Mesendoderm (in vitro differentiated cells): ENCODE results near the gene RFX2.
"Not testable (repeated sequence)": the region's sequence is repeated elsewhere in the genome, so short reads cannot be mapped to it uniquely, and the experiment has no call there.

Experiments used
- DNase-seq: peaks from one replicate; pipeline ENCODE4 v3.0.0; 2013
- H2AK5ac ChIP-seq: 2 replicates; pipeline ENCODE4 v1.6.1; 2013; ENCODE audit warnings: low read length, inconsistent platforms
- H2BK120ac ChIP-seq: 2 replicates; pipeline ENCODE4 v1.6.1; 2013; ENCODE audit warnings: low read depth, mild to moderate bottlenecking, low read length, moderate library complexity, mixed read lengths
- H2BK15ac ChIP-seq: replicated peaks from 2 replicates; pipeline ENCODE4 v1.6.1; 2013; ENCODE audit warnings: low read depth, mild to moderate bottlenecking, moderate library complexity
- H2BK5ac ChIP-seq: 2 replicates; pipeline ENCODE4 v1.6.1; 2013; ENCODE audit warnings: low read length, inconsistent platforms
- H3K18ac ChIP-seq: 2 replicates; pipeline ENCODE4 v1.6.1; 2013; ENCODE audit warnings: mild to moderate bottlenecking, low read length, mixed read lengths
- H3K23ac ChIP-seq: one replicate; pipeline ENCODE4 v1.6.1; 2013; ENCODE audit warnings: low read length
- H3K27ac ChIP-seq: 2 replicates; pipeline ENCODE4 v1.5.1; 2013; ENCODE audit warnings: low read depth, mild to moderate bottlenecking, inconsistent platforms, low read length, moderate library complexity
- H3K27me3 ChIP-seq: 2 replicates; pipeline ENCODE4 v1.6.1; 2013; ENCODE audit warnings: low read length, control low read depth, mild to moderate bottlenecking, inconsistent platforms; ENCODE audit not compliant: insufficient read depth, poor library complexity
- H3K36me3 ChIP-seq: 2 replicates; pipeline ENCODE4 v1.6.1; 2013; ENCODE audit warnings: low read length, inconsistent platforms; ENCODE audit not compliant: control insufficient read depth, insufficient read depth
- H3K4ac ChIP-seq: one replicate; pipeline ENCODE4 v1.6.1; 2013; ENCODE audit warnings: low read depth, mild to moderate bottlenecking, low read length, moderate library complexity
- H3K4me1 ChIP-seq: 2 replicates; pipeline ENCODE4 v1.6.1; 2013; ENCODE audit warnings: low read depth, low read length, inconsistent platforms; ENCODE audit not compliant: control insufficient read depth
- H3K4me2 ChIP-seq: 2 replicates; pipeline ENCODE4 v1.6.1; 2013; ENCODE audit warnings: low read length
- H3K4me3 ChIP-seq: 2 replicates; pipeline ENCODE4 v1.5.1; 2013; ENCODE audit warnings: mild to moderate bottlenecking, low read length
- H3K56ac ChIP-seq: one replicate; pipeline ENCODE4 v1.6.1; 2013; ENCODE audit warnings: low read length
- H3K79me1 ChIP-seq: 2 replicates; pipeline ENCODE4 v1.6.1; 2013; ENCODE audit warnings: low read length, inconsistent platforms
- H3K79me2 ChIP-seq: 2 replicates; pipeline ENCODE4 v1.6.1; 2013; ENCODE audit warnings: mild to moderate bottlenecking, low read length; ENCODE audit not compliant: control insufficient read depth, insufficient read depth
- H3K9ac ChIP-seq: 2 replicates; pipeline ENCODE4 v1.6.1; 2013; ENCODE audit warnings: low read length, inconsistent platforms
- H4K5ac ChIP-seq: one replicate; pipeline ENCODE4 v1.6.1; 2013; ENCODE audit warnings: low read length
- H4K8ac ChIP-seq: one replicate; pipeline ENCODE4 v1.6.1; 2013; ENCODE audit warnings: low read depth, mild to moderate bottlenecking, control low read depth, low read length, moderate library complexity
- WGBS: extraction: QIAGEN DNeasy Blood & Tissue Kit; methylation state at CpG from one replicate; pipeline ENCODE4 v1.1.7; 2013; ENCODE audit warnings: low lambda C conversion rate, missing lambda C conversion rate; ENCODE audit not compliant: insufficient coverage; ENCODE audit errors: extremely low coverage; 5-methylcytosine and 5-hydroxymethylcytosine counted together

Gene RFX2

DNA sequence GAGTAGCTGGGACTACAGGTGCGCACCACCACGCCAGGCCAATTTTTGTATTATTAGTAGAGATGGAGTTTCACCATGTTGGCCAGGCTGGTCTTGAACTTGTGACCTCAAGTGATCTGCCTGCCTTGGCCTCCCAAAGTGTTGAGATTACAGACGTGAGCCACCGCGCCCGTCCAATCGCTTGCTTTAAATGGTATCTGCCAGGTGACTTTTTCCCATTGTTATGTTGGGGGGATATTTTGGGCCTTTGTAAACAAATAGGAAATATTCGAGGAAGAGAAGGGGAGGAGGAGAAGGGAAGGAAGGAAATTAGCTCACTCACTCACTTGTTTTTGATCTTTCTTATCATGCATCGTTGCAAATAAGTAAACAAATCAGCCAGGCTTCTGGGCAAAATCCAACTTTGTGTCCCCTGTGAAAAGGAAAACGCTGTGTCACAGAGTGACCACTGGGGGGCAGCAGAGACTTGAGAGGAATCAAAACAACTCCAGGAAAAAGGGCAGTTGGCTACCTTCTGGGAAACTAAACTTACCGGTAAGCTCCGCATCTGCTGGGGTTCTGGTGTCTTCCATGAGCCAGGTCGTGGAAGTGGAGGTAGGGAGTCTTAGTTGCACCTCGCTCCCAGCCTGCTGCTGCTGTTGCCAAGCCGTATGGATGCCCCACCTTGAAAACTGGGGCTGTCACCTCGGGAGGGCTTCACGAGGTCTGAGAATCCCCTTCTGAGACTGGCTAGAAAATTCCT is 123.1 kb downstream of the RFX2 start:
- no peak overlapping the region for H4K8ac ChIP-seq
- no peak overlapping the region for H2BK5ac ChIP-seq
- no peak overlapping the region for H4K5ac ChIP-seq
- no peak overlapping the region for H3K18ac ChIP-seq
- H3K27ac ChIP-seq: no peak overlapping the region
- H2BK120ac ChIP-seq: no peak overlapping the region
- H3K79me2 ChIP-seq: no peaks in the 10 kb centered on the region
- no peak overlapping the region for H3K56ac ChIP-seq
- no peak overlapping the region for H3K23ac ChIP-seq
- H3K27me3 ChIP-seq: no peaks in the 10 kb centered on the region
- H3K4ac ChIP-seq: no peak overlapping the region
- no peak overlapping the region for H2AK5ac ChIP-seq
- H3K36me3 ChIP-seq: no peaks in the 10 kb centered on the region
- no CpG with 5 or more reads among the region's 17 CpGs for WGBS
- no peak overlapping the region for H3K4me2 ChIP-seq
- H3K4me3 ChIP-seq: no peak overlapping the region
- H3K9ac ChIP-seq: no peak overlapping the region
- H3K79me1 ChIP-seq: no peaks in the 10 kb centered on the region
- DNase-seq: peak; percentile 84
- H3K4me1 ChIP-seq: no peaks in the 10 kb centered on the region
- H2BK15ac ChIP-seq: no peak overlapping the region

DNA sequence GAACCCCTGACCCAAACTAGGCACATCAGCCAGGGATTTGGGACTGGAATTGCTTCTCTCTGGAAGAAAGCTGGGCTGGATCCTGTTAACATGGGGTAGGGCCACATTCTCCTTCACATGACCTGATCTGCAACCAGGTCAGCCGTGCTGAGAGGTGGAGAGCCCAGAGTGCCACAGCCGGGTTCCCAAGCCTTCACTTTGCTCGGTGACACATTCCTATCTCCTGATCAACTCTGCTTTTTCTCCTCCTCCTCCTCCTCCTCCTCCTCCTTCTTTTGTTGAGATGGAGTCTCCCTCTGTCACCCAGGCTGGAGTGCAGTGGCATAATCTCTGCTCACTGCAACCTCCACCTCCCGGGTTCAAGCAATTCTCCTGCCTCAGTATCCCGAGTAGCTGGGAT is 124.5 kb downstream of the RFX2 start:
- H3K9ac ChIP-seq, H3K4me3 ChIP-seq, DNase-seq, H3K27me3 ChIP-seq, H3K4me2 ChIP-seq, H3K27ac ChIP-seq, H3K56ac ChIP-seq, H2BK120ac ChIP-seq, H3K4ac ChIP-seq, H3K23ac ChIP-seq, H3K79me1 ChIP-seq, H2BK5ac ChIP-seq, H3K36me3 ChIP-seq, H2BK15ac ChIP-seq, H4K8ac ChIP-seq, H3K18ac ChIP-seq, H3K79me2 ChIP-seq, H4K5ac ChIP-seq, H2AK5ac ChIP-seq, H3K4me1 ChIP-seq: not testable (repeated sequence)
- no CpG with 5 or more reads among the region's 5 CpGs for WGBS

GRCh38 chr19:5985098-5985783 is 125.1 kb downstream of the RFX2 start:
- Histone ChIP-seq H3K79me1 (no peaks in the 10 kb centered on the region), H2BK120ac (no peak overlapping the region), H3K56ac (no peak overlapping the region), H3K18ac (no peak overlapping the region), H3K36me3 (no peaks in the 10 kb centered on the region), H3K4me2 (no peak overlapping the region), H2AK5ac (no peak overlapping the region), H3K27me3 (no peaks in the 10 kb centered on the region), H2BK15ac (no peak overlapping the region), H3K79me2 (no peaks in the 10 kb centered on the region), H3K27ac (no peak overlapping the region), H3K9ac (no peak overlapping the region), H3K4me1 (no peaks in the 10 kb centered on the region), H3K4ac (no peak overlapping the region), H4K5ac (no peak overlapping the region), H2BK5ac (no peak overlapping the region), H4K8ac (no peak overlapping the region), H3K4me3 (no peak overlapping the region), H3K23ac (no peak overlapping the region)
- no CpG with 5 or more reads among the region's 12 CpGs for whole genome bisulfite sequencing
- DNase-seq: no peak

DNA sequence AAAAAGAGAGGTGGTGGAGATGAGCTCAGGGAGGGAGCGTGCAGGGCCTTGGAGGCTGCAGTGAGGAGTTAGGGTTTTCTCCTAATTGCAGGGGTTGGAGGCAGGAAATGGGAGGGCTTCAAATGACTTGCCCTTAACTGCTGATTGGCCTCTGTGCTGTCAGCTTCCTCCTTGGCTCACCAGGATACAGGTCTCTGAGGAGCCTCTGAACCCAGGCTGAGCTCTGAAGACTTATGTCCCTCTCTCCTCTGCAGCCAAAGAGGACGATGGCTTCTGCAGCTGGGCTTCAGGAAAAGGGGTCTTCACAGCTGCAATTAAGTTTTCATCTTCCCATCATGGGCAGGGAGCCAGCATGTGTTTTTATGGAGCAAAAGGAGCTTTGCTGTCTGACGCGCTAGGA is 125.7 kb downstream of the RFX2 start:
- no CpG with 5 or more reads among the region's 4 CpGs for WGBS

GRCh38 chr19:5983367-5983955 is 126.8 kb downstream of the RFX2 start:
- Histone ChIP-seq H2BK120ac (no peak overlapping the region), H3K18ac (no peak overlapping the region), H4K8ac (no peak overlapping the region), H3K27me3 (no peaks in the 10 kb centered on the region), H3K4me2 (no peak overlapping the region), H4K5ac (no peak overlapping the region), H3K79me2 (peaks cover 1% of the 10 kb centered on the region), H2AK5ac (no peak overlapping the region), H2BK15ac (no peak overlapping the region), H3K23ac (no peak overlapping the region), H3K4ac (no peak overlapping the region), H3K4me1 (no peaks in the 10 kb centered on the region), H3K36me3 (no peaks in the 10 kb centered on the region), H3K4me3 (no peak overlapping the region), H3K27ac (no peak overlapping the region), H3K9ac (no peak overlapping the region), H3K56ac (peak overlapping the region; percentile 25), H2BK5ac (no peak overlapping the region), H3K79me1 (peaks cover 6% of the 10 kb centered on the region)
- DNase-seq: no peak
- WGBS: no CpG with 5 or more reads among the region's 14 CpGs

More for the DNA sequence above, 125.7 kb downstream of the RFX2 start:
- Histone ChIP-seq H3K4me1 (no peaks in the 10 kb centered on the region), H3K79me1 (peaks cover under 1% of the 10 kb centered on the region), H3K4me3 (no peak overlapping the region), H3K9ac (no peak overlapping the region), H3K23ac (no peak overlapping the region), H3K4me2 (no peak overlapping the region), H3K56ac (no peak overlapping the region), H2BK5ac (no peak overlapping the region), H3K27me3 (no peaks in the 10 kb centered on the region), H3K18ac (no peak overlapping the region), H2BK120ac (no peak overlapping the region), H3K27ac (no peak overlapping the region), H2BK15ac (no peak overlapping the region), H3K79me2 (no peaks in the 10 kb centered on the region), H4K8ac (no peak overlapping the region), H3K36me3 (no peaks in the 10 kb centered on the region), H4K5ac (no peak overlapping the region), H3K4ac (no peak overlapping the region), H2AK5ac (no peak overlapping the region)
- DNase-seq: peak; percentile 29
